Transverse colon (tissue), 4 donors: ENCODE data around the gene FMNL1. TPM values are rescaled to one million over a fixed set of nuclear protein-coding genes. Genes with fewer than 3 reads are reported as not detected.
A peak's percentile ranks its signal among the peaks of the same experiment; 100 is the strongest.

ENCODE experiments used
- DNase-seq: peaks from one replicate; pipeline ENCODE4 v3.0.0-alpha.2; 2019
- H3K27ac ChIP-seq, 4 donors: fragments of 200-600 bp; sonication (generic); 2 replicates each; pipeline ENCODE4 v1.5.1; 2016 to 2018; ENCODE audit warnings: inconsistent platforms in 4 of 4
- H3K27me3 ChIP-seq: fragments of 200-600 bp; sonication (generic); 2 replicates; pipeline ENCODE4 v1.5.1; 2017; ENCODE audit warnings: inconsistent platforms
- H3K36me3 ChIP-seq, 4 donors: fragments of 200-600 bp; sonication (generic); 2 replicates each; pipeline ENCODE4 v1.5.1; 2017 to 2019; ENCODE audit warnings: inconsistent platforms in 4 of 4
- H3K4me1 ChIP-seq, 4 donors: fragments of 200-600 bp; sonication (generic); 2 replicates each; pipeline ENCODE4 v1.5.1; 2017 to 2020; ENCODE audit warnings: inconsistent platforms in 4 of 4
- H3K4me3 ChIP-seq, 4 donors: fragments of 200-600 bp; sonication (generic); 1 replicate in 1 of 4; 2 replicates in 3 of 4; pipeline versions ENCODE4 v1.5.1 to v1.6.1; 2017 to 2019; ENCODE audit warnings: inconsistent platforms in 4 of 4
- H3K9me3 ChIP-seq, 2 donors: fragments of 200-600 bp; sonication (generic); 2 replicates each; pipeline ENCODE4 v1.5.1; 2017 to 2019; ENCODE audit warnings: inconsistent platforms in 2 of 2
- CTCF ChIP-seq, 5 experiments: fragments of 200-600 bp in 3 of 5; fragments of 450-650 bp in 2 of 5; sonication (generic) in 3 of 5; IDR thresholded peaks; 1 replicate in 2 of 5; 2 replicates in 3 of 5; pipeline ENCODE4 v1.5.1; 2016 to 2017; ENCODE audit warnings: antibody characterized with exemption in 5 of 5, inconsistent platforms in 3 of 5, mild to moderate bottlenecking in 2 of 5, moderate library complexity in 1 of 5
- EP300 ChIP-seq: sonication (generic); formaldehyde crosslinking; IDR thresholded peaks from one replicate; pipeline ENCODE4 v1.6.1; 2017; ENCODE audit warnings: antibody characterized with exemption, low read depth
- POLR2A ChIP-seq: fragments of 450-650 bp; IDR thresholded peaks from one replicate; pipeline ENCODE4 v1.6.1; 2016; ENCODE audit warnings: antibody characterized with exemption, mild to moderate bottlenecking, moderate library complexity
- POLR2AphosphoS5 ChIP-seq, 3 donors: sonication (generic); formaldehyde crosslinking; IDR thresholded peaks; one replicate each; pipeline ENCODE4 v1.6.1; 2016; ENCODE audit warnings: antibody characterized with exemption in 3 of 3
- WGBS, 2 donors: methylation state at CpG; one replicate each; pipeline ENCODE4 v1.1.5; 2018; ENCODE audit warnings: low coverage in 1 of 2; 5-methylcytosine and 5-hydroxymethylcytosine counted together
- in situ Hi-C, 4 donors: fragments of 200-750 bp; cut with MboI; loops; one replicate each; pipeline versions ENCODE4 v1.15.0 to v1.15.1; 2017; ENCODE audit warnings: low sequenced_read_pairs in 3 of 4, low pct_ligation_motif_present in 1 of 4, low pct_unique_long_range_greater_than_20kb in 1 of 4
- intact Hi-C: fragments of 100-400 bp; cut with DNase I; formaldehyde crosslinking; loops from one replicate; pipeline ENCODE4 v1.15.1; 2023; ENCODE audit warnings: low total_unique reads
- total RNA-seq, 4 donors: library from RNA; depleted of rRNA; stranded (reverse); fragments of >200 nt; gene quantifications; one replicate each; pipeline ENCODE4 v1.1.0, GENCODE V29; 2016

FMNL1 gene
- total RNA-seq, 4 donors from 2014 or later = 1.2 to 17.5 (median 10.6) TPM

DNA sequence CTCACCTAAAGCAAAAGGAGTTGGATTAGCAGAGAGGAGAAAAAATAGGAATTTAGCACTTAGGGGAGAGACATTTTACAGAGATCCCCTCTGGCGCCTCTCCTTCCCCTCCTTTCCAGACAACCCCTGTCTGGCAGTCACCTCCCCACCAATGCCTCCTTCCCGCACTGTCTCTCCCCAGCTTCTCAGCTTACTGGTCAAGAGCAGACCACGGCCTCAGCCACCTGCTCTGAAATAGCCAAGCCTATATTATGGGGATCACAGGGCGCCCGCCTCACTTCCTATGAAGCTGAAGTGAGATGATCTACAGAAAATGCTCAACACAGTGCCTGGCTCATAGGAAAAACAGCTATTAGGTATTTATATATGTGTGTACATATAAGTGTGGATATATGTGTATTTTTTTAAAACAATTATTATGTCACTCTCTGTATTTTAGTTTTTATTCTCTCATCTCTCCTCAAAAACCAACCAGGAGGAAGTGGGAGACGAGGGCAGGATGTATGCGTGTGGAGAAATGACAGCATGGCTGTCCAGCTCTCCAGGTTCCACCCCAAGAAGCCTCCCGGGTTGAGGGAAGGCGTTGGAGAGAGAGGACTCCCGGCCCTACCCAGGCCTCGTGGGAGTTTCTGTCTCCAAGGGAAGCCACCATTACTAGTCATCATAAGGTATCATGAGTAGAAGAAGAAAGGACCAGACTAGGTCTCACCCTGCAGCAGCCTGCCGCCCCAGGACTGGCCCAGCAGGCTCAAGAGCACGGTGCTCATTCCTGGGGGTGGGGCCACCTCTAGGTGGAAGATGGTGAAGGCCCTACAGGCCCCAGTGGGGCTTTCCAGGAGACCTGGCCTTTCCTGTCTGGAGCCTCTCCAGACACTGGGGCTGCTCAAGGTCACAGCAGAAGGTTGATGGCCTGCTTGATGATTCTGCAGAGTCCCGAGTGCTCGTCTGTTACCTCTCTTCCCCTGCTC, 67.9 kb downstream of the FMNL1 start:
- Histone ChIP-seq H3K36me3 (peaks cover 0 to 24% (median 3%) of the 10 kb centered on the region in 4 donors), H3K9me3 (no peaks in the 10 kb centered on the region), H3K27ac (peak overlapping the region; percentile 85 to 89 (median 86)), H3K4me3 (no peak overlapping the region), H3K4me1 (peaks cover 57 to 73% (median 70%) of the 10 kb centered on the region in 4 donors), H3K27me3 (no peaks in the 10 kb centered on the region)
- in situ Hi-C loops (no loop called here), intact Hi-C loops (loop anchor here (10.0 kb wide), 1 partner anchor 475 kb away; no protein-coding TSS in a partner anchor)
- 86 to 89% methylated on average over 8 to 14 of the region's 15 CpGs for WGBS, 2 donors
- DNase-seq = no peak
- no peak for TF ChIP-seq EP300
- no peak for TF ChIP-seq CTCF (IDR thresholded peaks at IDR 0.05)
- no peak for TF ChIP-seq POLR2AphosphoS5 (IDR thresholded peaks at IDR 0.05)
- TF ChIP-seq POLR2A = no peak

DNA sequence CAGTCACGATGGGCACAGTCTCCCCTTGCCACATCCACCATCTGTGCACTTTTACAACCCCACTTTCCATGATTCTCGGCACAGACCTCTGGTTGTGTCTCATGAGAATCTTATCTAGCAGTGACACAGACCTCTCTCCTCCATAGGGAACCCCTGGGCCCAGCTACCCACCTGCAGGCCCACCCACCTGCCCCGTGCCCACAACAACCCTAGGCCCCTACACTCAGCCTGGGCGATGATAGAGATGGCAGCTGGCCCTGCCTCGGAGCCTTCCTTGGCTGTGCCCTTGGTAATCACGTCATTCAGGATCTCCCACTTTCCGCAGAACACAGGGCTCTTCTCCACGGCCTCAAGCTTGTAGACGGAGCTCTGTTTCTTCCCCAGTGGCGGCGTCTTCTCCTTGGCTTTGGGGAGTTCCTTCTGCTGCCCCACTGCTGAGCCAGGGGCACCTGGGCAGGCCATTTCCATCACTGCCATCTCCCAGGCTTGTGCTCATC, 68.6 kb downstream of the FMNL1 start:
- no peak for DNase-seq
- 94% methylated on average over 11 of the region's 11 CpGs; no CpG with 5 or more reads in 1 of the 2 donors for WGBS, 2 donors
- intact Hi-C loops = loop anchor here (10.0 kb wide), 1 partner anchor 476 kb away; no protein-coding TSS in a partner anchor
- H3K4me3 ChIP-seq = no peak overlapping the region
- peak overlapping the region; percentile 85 to 89 (median 86) for H3K27ac ChIP-seq
- peaks cover 64 to 81% (median 75%) of the 10 kb centered on the region in 4 donors for H3K4me1 ChIP-seq
- H3K36me3 ChIP-seq = peaks cover 0 to 19% (median 3%) of the 10 kb centered on the region in 4 donors
- no peaks in the 10 kb centered on the region for H3K27me3 ChIP-seq
- in situ Hi-C loops = no loop called here
- TF ChIP-seq POLR2AphosphoS5 (IDR thresholded peaks at IDR 0.05) = no peak
- TF ChIP-seq POLR2A = no peak
- TF ChIP-seq EP300 = no peak
- TF ChIP-seq CTCF (IDR thresholded peaks at IDR 0.05) = no peak
- no peaks in the 10 kb centered on the region for H3K9me3 ChIP-seq

GRCh38 chr17:45291171-45291805, 69.6 kb downstream of the FMNL1 start:
- Histone ChIP-seq H3K9me3 (no peaks in the 10 kb centered on the region), H3K4me3 (no peak overlapping the region), H3K27ac (peak overlapping the region; percentile 85 to 89 (median 86)), H3K36me3 (peaks cover 0 to 15% (median 3%) of the 10 kb centered on the region in 4 donors), H3K4me1 (peaks cover 74 to 90% (median 84%) of the 10 kb centered on the region in 4 donors), H3K27me3 (no peaks in the 10 kb centered on the region)
- no peak for DNase-seq
- 67 to 86% methylated on average over 1 to 5 of the region's 5 CpGs for WGBS, 2 donors
- in situ Hi-C loops = no loop called here
- TF ChIP-seq POLR2A = no peak
- no peak for TF ChIP-seq POLR2AphosphoS5 (IDR thresholded peaks at IDR 0.05)
- no peak for TF ChIP-seq CTCF (IDR thresholded peaks at IDR 0.05)
- TF ChIP-seq EP300 = no peak
- intact Hi-C loops = loop anchor here (10.0 kb wide), 1 partner anchor 476 kb away; no protein-coding TSS in a partner anchor
